Measurements from ENCODE around the gene KLRC2. TPM values are rescaled to one million over a fixed set of nuclear protein-coding genes. Genes with fewer than 3 reads are reported as not detected.
"Not testable (repeated sequence)": the region's sequence is repeated elsewhere in the genome, so short reads cannot be mapped to it uniquely, and the experiment has no call there.

Gene KLRC2
- total and polyA plus RNA-seq, 9 donors, result 0.13 to 0.68 (median 0.38) TPM; not detected in 5

GRCh38 chr12:10392394-10392930 lies 43.3 kb downstream of the KLRC2 start:
- Histone ChIP-seq H3K27me3 (ENCODE audit: control insufficient read depth, insufficient read depth, low read length) (no peaks in the 10 kb centered on the region), H3K36me3 (ENCODE audit: control insufficient read depth, insufficient read depth, low read length) (no peaks in the 10 kb centered on the region), H3K9me3 (replicated peaks; ENCODE audit: control insufficient read depth, low read depth, low read length) (no peaks in the 10 kb centered on the region), H3K4me3 (ENCODE audit: low read length) (no peak overlapping the region), H3K4me1 (ENCODE audit: control insufficient read depth, insufficient read depth, low read length) (no peaks in the 10 kb centered on the region), H3K27ac (ENCODE audit: low read length) (no peak overlapping the region)
- peak; percentile 49 for DNase-seq
- 66% methylated on average over 5 of the region's 7 CpGs for WGBS (ENCODE audit: insufficient coverage)

GRCh38 chr12:10390991-10391390 lies 44.8 kb downstream of the KLRC2 start:
- DNase-seq; H3K4me3 ChIP-seq (ENCODE audit: low read length); H3K9me3 ChIP-seq (replicated peaks; ENCODE audit: control insufficient read depth, low read depth, low read length); H3K27ac ChIP-seq (ENCODE audit: low read length); H3K27me3 ChIP-seq (ENCODE audit: control insufficient read depth, insufficient read depth, low read length); H3K4me1 ChIP-seq (ENCODE audit: control insufficient read depth, insufficient read depth, low read length); H3K36me3 ChIP-seq (ENCODE audit: control insufficient read depth, insufficient read depth, low read length): not testable (repeated sequence)
- no CpG with 5 or more reads among the region's 7 CpGs for WGBS (ENCODE audit: insufficient coverage)

GRCh38 chr12:10389904-10390303 lies 45.9 kb downstream of the KLRC2 start, which contains the start of gene KLRK1:
Gene KLRK1 (minus strand): TSS chr12:10390041. CDS start chr12:10388810, 1,231 bp downstream.
- WGBS (ENCODE audit: insufficient coverage), result no CpG with 5 or more reads among the region's 1 CpG
- H3K27ac ChIP-seq (ENCODE audit: low read length), result no peak within 1 kb of the TSS
- no peak for DNase-seq

GRCh38 chr12:10388624-10389413 lies 47.0 kb downstream of the KLRC2 start:
- no peaks in the 10 kb centered on the region for H3K27me3 ChIP-seq (ENCODE audit: control insufficient read depth, insufficient read depth, low read length)
- no CpG with 5 or more reads among the region's 9 CpGs for WGBS (ENCODE audit: insufficient coverage)
- no peaks in the 10 kb centered on the region for H3K4me1 ChIP-seq (ENCODE audit: control insufficient read depth, insufficient read depth, low read length)
- no peak overlapping the region for H3K4me3 ChIP-seq (ENCODE audit: low read length)
- no peaks in the 10 kb centered on the region for H3K36me3 ChIP-seq (ENCODE audit: control insufficient read depth, insufficient read depth, low read length)
- H3K27ac ChIP-seq (ENCODE audit: low read length), result no peak overlapping the region
- DNase-seq, result no peak
- no peaks in the 10 kb centered on the region for H3K9me3 ChIP-seq (replicated peaks; ENCODE audit: control insufficient read depth, low read depth, low read length)

More at GRCh38 chr12:10389904-10390303, 45.9 kb downstream of the KLRC2 start, which contains the start of gene KLRK1:
- Histone ChIP-seq H3K4me3 (ENCODE audit: low read length) (no peak within 1 kb of the TSS), H3K9me3 (replicated peaks; ENCODE audit: control insufficient read depth, low read depth, low read length) (no peaks in the 10 kb centered on the region), H3K27me3 (ENCODE audit: control insufficient read depth, insufficient read depth, low read length) (no peaks in the 10 kb centered on the region), H3K36me3 (ENCODE audit: control insufficient read depth, insufficient read depth, low read length) (no peaks in the 10 kb centered on the region), H3K4me1 (ENCODE audit: control insufficient read depth, insufficient read depth, low read length) (no peaks in the 10 kb centered on the region)

GRCh38 chr12:10387498-10387897 lies 48.3 kb downstream of the KLRC2 start:
- WGBS (ENCODE audit: insufficient coverage), result 100% methylated on average over 1 of the region's 6 CpGs
- not testable (repeated sequence) for H3K9me3 ChIP-seq (replicated peaks; ENCODE audit: control insufficient read depth, low read depth, low read length); H3K27me3 ChIP-seq (ENCODE audit: control insufficient read depth, insufficient read depth, low read length); DNase-seq; H3K27ac ChIP-seq (ENCODE audit: low read length); H3K4me1 ChIP-seq (ENCODE audit: control insufficient read depth, insufficient read depth, low read length); H3K4me3 ChIP-seq (ENCODE audit: low read length); H3K36me3 ChIP-seq (ENCODE audit: control insufficient read depth, insufficient read depth, low read length)

GRCh38 chr12:10386857-10387256 lies 49.0 kb downstream of the KLRC2 start:
- no peak overlapping the region for H3K27ac ChIP-seq (ENCODE audit: low read length)
- H3K27me3 ChIP-seq (ENCODE audit: control insufficient read depth, insufficient read depth, low read length), result no peaks in the 10 kb centered on the region
- no peak for DNase-seq
- H3K4me3 ChIP-seq (ENCODE audit: low read length), result no peak overlapping the region
- H3K9me3 ChIP-seq (replicated peaks; ENCODE audit: control insufficient read depth, low read depth, low read length), result no peaks in the 10 kb centered on the region
- no peaks in the 10 kb centered on the region for H3K4me1 ChIP-seq (ENCODE audit: control insufficient read depth, insufficient read depth, low read length)
- no peaks in the 10 kb centered on the region for H3K36me3 ChIP-seq (ENCODE audit: control insufficient read depth, insufficient read depth, low read length)
- whole genome bisulfite sequencing (ENCODE audit: insufficient coverage), result no CpG with 5 or more reads among the region's 1 CpG

- H3K27me3 ChIP-seq (ENCODE audit: control insufficient read depth, insufficient read depth, low read length), result no peaks in the 10 kb centered on the region
- H3K27ac ChIP-seq (ENCODE audit: low read length), result no peak overlapping the region
- no peak overlapping the region for H3K4me3 ChIP-seq (ENCODE audit: low read length)
- no peaks in the 10 kb centered on the region for H3K9me3 ChIP-seq (replicated peaks; ENCODE audit: control insufficient read depth, low read depth, low read length)
- H3K4me1 ChIP-seq (ENCODE audit: control insufficient read depth, insufficient read depth, low read length), result no peaks in the 10 kb centered on the region
- no peak for DNase-seq
- no peaks in the 10 kb centered on the region for H3K36me3 ChIP-seq (ENCODE audit: control insufficient read depth, insufficient read depth, low read length)
- WGBS (ENCODE audit: insufficient coverage), result no CpG with 5 or more reads among the region's 2 CpGs
These were observed 50.6 kb downstream of the KLRC2 start for GRCh38 chr12:10385166-10385613.

- no peaks in the 10 kb centered on the region for H3K4me1 ChIP-seq (ENCODE audit: control insufficient read depth, insufficient read depth, low read length)
- H3K27me3 ChIP-seq (ENCODE audit: control insufficient read depth, insufficient read depth, low read length), result no peaks in the 10 kb centered on the region
- H3K27ac ChIP-seq (ENCODE audit: low read length), result no peak overlapping the region
- no CpG with 5 or more reads among the region's 3 CpGs for WGBS (ENCODE audit: insufficient coverage)
- no peak overlapping the region for H3K4me3 ChIP-seq (ENCODE audit: low read length)
- no peaks in the 10 kb centered on the region for H3K36me3 ChIP-seq (ENCODE audit: control insufficient read depth, insufficient read depth, low read length)
- H3K9me3 ChIP-seq (replicated peaks; ENCODE audit: control insufficient read depth, low read depth, low read length), result no peaks in the 10 kb centered on the region
- DNase-seq, result no peak
These were observed 51.6 kb downstream of the KLRC2 start for GRCh38 chr12:10384191-10384590.

- no peak overlapping the region for H3K4me3 ChIP-seq (ENCODE audit: low read length)
- no peaks in the 10 kb centered on the region for H3K9me3 ChIP-seq (replicated peaks; ENCODE audit: control insufficient read depth, low read depth, low read length)
- H3K27ac ChIP-seq (ENCODE audit: low read length), result no peak overlapping the region
- DNase-seq, result no peak
- H3K27me3 ChIP-seq (ENCODE audit: control insufficient read depth, insufficient read depth, low read length), result no peaks in the 10 kb centered on the region
- H3K36me3 ChIP-seq (ENCODE audit: control insufficient read depth, insufficient read depth, low read length), result no peaks in the 10 kb centered on the region
- no peaks in the 10 kb centered on the region for H3K4me1 ChIP-seq (ENCODE audit: control insufficient read depth, insufficient read depth, low read length)
- 83% methylated on average over 1 of the region's 4 CpGs for WGBS (ENCODE audit: insufficient coverage)
These were observed 53.7 kb downstream of the KLRC2 start for GRCh38 chr12:10381928-10382628.
